Heart right ventricle (tissue), 16 donors: ENCODE data around the gene ABHD17A. TPM values are rescaled to one million over a fixed set of nuclear protein-coding genes. Genes with fewer than 3 reads are reported as not detected.

Experiments used
- ATAC-seq, 8 donors: fragments of 200-7000 bp; cut with Tn5 transposase; one replicate each; pipeline ENCODE4 v1.9.1; 2020; ENCODE audit warnings: mild to moderate bottlenecking in 8 of 8, moderate library complexity in 8 of 8, moderate number of reproducible peaks in 1 of 8
- DNase-seq, 2 donors: peaks; one replicate each; pipeline ENCODE4 v3.0.0-alpha.2; 2020
- H3K27ac ChIP-seq, 10 donors: fragments of 200-600 bp; sonication (generic) in 2 of 10; one replicate each; pipeline versions ENCODE4 v1.5.0 to v1.8.0; 2020 to 2022; ENCODE audit warnings: mild to moderate bottlenecking in 3 of 10
- H3K27me3 ChIP-seq, 7 donors: fragments of 200-600 bp; one replicate each; pipeline ENCODE4 v1.8.0; 2021 to 2022; ENCODE audit warnings: mild to moderate bottlenecking in 2 of 7
- H3K36me3 ChIP-seq, 9 donors: fragments of 200-600 bp; sonication (generic) in 1 of 9; one replicate each; pipeline versions ENCODE4 v1.5.0 to v1.8.0; 2020 to 2022; ENCODE audit warnings: mild to moderate bottlenecking in 2 of 9
- H3K4me1 ChIP-seq, 9 donors: fragments of 200-600 bp; sonication (generic) in 1 of 9; one replicate each; pipeline versions ENCODE4 v1.5.0 to v1.8.0; 2020 to 2022; ENCODE audit warnings: mild to moderate bottlenecking in 4 of 9
- H3K4me3 ChIP-seq, 10 donors: fragments of 200-600 bp; sonication (generic) in 2 of 10; one replicate each; pipeline versions ENCODE4 v1.5.0 to v1.8.0; 2020 to 2022; ENCODE audit warnings: mild to moderate bottlenecking in 7 of 10, moderate library complexity in 2 of 10
- H3K9me3 ChIP-seq, 11 donors: fragments of 200-600 bp in 10 of 11; sonication (generic) in 2 of 11; one replicate each; pipeline versions ENCODE4 v1.5.0 to v1.8.0; 2013 to 2022; ENCODE audit warnings: mild to moderate bottlenecking in 2 of 11, control low read depth in 1 of 11, moderate library complexity in 1 of 11
- CTCF ChIP-seq, 9 donors: fragments of 200-600 bp; sonication (generic) in 2 of 9; IDR thresholded peaks; one replicate each; pipeline versions ENCODE4 v1.5.0 to v1.8.0; 2021 to 2022; ENCODE audit warnings: antibody characterized with exemption in 9 of 9, mild to moderate bottlenecking in 5 of 9, moderate library complexity in 1 of 9
- WGBS, 2 donors: extraction: QIAGEN DNeasy Blood & Tissue Kit; methylation state at CpG; one replicate each; pipeline ENCODE4 v1.1.7; 2013; ENCODE audit warnings: inconsistent platforms in 1 of 2; 5-methylcytosine and 5-hydroxymethylcytosine counted together
- intact Hi-C, 10 donors: fragments of 100-400 bp; cut with DNase I; formaldehyde crosslinking; loops; one replicate each; pipeline versions ENCODE4 v1.11.1 to v1.14.2; 2022
- polyA plus RNA-seq, 2 donors: library from polyadenylated mRNA; stranded (reverse); fragments of 200-250 nt; gene quantifications; one replicate each; pipeline ENCODE4 v1.2.3, GENCODE V29; 2013
- total RNA-seq, 10 donors: library from RNA; stranded (reverse); fragmentation: NEBNext Ultra II Directional in 3 of 10; extraction: Animal tissue kit (Norgen Biotek cat#: 25700) in 3 of 10; gene quantifications; one replicate each; pipeline versions ENCODE4 v1.2.1 to v1.2.4, GENCODE V29; 2021 to 2023
- donor health status: Arrhythmogenic right ventricular cardiomyopathy.
- donor health status: ischemic (EF 13 %, LVEDD 7.1; RV severe dilation, severe dysfunction).
- donor health status: healthy with polysubstance abuse.
- donor health status: DM: no; HTN: yes; CAD: no.
- donor health status: DM: no; HTN: no; CAD: no.
- donor health status: ischemic (EF 25% LVEDD 6.9; RV normal size, moderate dysfunction).
- donor health status: ischemic (EF 25% LVEDD 5.7; RV mildly dilated, moderate dysfunction).
- donor health status: healthy.
- donor health status: DM: yes; HTN: yes; CAD: no.
- donor health status: Ischemic cardiomyopathy.
- donor health status: ischemic (EF 35%, LVEDD 5.7; RV mildly dilated, moderate dysfunction).
- donor health status: nonischemic (EF 11% LVEDD 7.7; RV severe dilation, severe dysfunction).
- donor health status: DM: yes; HTN: yes; CAD: no.
- donor health status: PGD.
- donor health status: ischemic (EF 29% LVEDD 5.4; RV normal size, mild dysfunction).
- donor health status: nonischemic (EF 23%, LVEDD 6.1; RV moderate dilation, normal function).

The ABHD17A gene
- total and polyA plus RNA-seq, 12 donors, result 45.1 to 185 (median 57.7) TPM

- Histone ChIP-seq H3K27ac (peak overlapping the region; percentile 89 to 99 (median 96)), H3K27me3 (no peaks in the 10 kb centered on the region), H3K4me1 (peaks cover 27 to 67% (median 53%) of the 10 kb centered on the region in 9 donors), H3K36me3 (peaks cover 0 to 19% (median 0%) of the 10 kb centered on the region in 9 donors), H3K4me3 (peak overlapping the region; percentile 87 to 100 (median 96)), H3K9me3 (no peaks in the 10 kb centered on the region)
- no peak for ATAC-seq
- TF ChIP-seq CTCF (IDR thresholded peaks at IDR 0.05), result no peak
- intact Hi-C loops, result no loop called here
- 5 to 8% methylated on average over 11 of the region's 11 CpGs for WGBS, 2 donors
- no peak for DNase-seq
Measured at GRCh38 chr19:1884291-1884718, 991 bp downstream of the ABHD17A start.

GRCh38 chr19:1883784-1884183, 1.5 kb downstream of the ABHD17A start:
- no peak for DNase-seq
- H3K27me3 ChIP-seq, result no peaks in the 10 kb centered on the region
- WGBS, 2 donors, result 22 to 25% methylated on average over 8 of the region's 8 CpGs
- peak overlapping the region; percentile 38 to 99 (median 96) for H3K27ac ChIP-seq
- no peaks in the 10 kb centered on the region for H3K9me3 ChIP-seq
- peak overlapping the region; percentile 12 to 100 (median 96) for H3K4me3 ChIP-seq
- peaks cover 0 to 24% (median 0%) of the 10 kb centered on the region in 9 donors for H3K36me3 ChIP-seq
- TF ChIP-seq CTCF (IDR thresholded peaks at IDR 0.05), result no peak
- intact Hi-C loops, result no loop called here
- no peak for ATAC-seq
- peaks cover 27 to 67% (median 54%) of the 10 kb centered on the region in 9 donors for H3K4me1 ChIP-seq

- WGBS, 2 donors, result 48 to 52% methylated on average over 25 of the region's 25 CpGs
Measured at GRCh38 chr19:1882786-1883692, 2.3 kb downstream of the ABHD17A start.

More at GRCh38 chr19:1882786-1883692, 2.3 kb downstream of the ABHD17A start:
- intact Hi-C loops, result no loop called here
- ATAC-seq (no peak), DNase-seq (no peak)
- no peak for TF ChIP-seq CTCF (IDR thresholded peaks at IDR 0.05)
- peak overlapping the region; percentile 38 to 99 (median 96) for H3K27ac ChIP-seq
- peaks cover 0 to 29% (median 0%) of the 10 kb centered on the region in 9 donors for H3K36me3 ChIP-seq
- no peaks in the 10 kb centered on the region for H3K9me3 ChIP-seq
- H3K4me3 ChIP-seq, result peak overlapping the region; percentile 12 to 100 (median 96)
- H3K27me3 ChIP-seq, result no peaks in the 10 kb centered on the region
- peaks cover 27 to 66% (median 56%) of the 10 kb centered on the region in 9 donors for H3K4me1 ChIP-seq
